ENCODE results near the gene HOXD4.

HOXD4 gene

DNA sequence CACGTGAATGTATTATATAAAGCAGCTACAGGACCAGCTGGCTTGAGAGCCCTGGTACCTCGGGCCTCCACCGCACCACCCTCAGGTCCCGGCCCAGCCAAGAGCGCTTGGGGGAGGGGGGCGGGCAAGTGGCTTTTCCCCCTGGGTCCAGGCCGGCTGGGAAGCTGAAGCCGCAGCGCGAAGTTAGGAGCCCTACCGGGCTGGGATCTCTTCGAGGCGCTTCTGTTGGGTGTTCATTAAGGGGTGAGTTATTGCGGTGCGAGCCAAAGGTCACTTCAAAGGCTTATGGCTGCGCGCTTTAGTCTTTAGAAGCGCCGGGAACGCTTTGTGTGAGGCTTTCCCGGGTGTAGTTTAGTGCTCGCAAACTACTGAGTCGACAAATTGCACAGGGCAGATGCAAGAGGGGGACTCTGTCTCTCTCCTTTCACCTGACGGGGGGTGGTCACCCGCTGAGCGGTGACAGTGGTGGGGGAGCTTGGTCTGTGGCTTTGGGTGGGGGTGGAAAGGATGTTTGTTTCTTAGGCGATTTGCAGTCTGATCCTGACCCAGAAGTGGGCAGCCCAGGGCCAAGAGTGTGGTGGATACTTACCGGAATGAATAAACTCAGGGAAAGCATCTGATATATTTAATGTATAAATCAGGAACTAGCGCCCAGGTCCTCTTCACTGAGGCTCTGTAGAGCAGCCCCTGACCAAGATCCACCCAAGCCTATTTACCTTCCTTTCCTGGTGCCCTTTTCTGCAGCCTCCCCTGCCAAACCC, 11.7 kb downstream of the HOXD4 start:
- TF ChIP-seq, protein P1, sequence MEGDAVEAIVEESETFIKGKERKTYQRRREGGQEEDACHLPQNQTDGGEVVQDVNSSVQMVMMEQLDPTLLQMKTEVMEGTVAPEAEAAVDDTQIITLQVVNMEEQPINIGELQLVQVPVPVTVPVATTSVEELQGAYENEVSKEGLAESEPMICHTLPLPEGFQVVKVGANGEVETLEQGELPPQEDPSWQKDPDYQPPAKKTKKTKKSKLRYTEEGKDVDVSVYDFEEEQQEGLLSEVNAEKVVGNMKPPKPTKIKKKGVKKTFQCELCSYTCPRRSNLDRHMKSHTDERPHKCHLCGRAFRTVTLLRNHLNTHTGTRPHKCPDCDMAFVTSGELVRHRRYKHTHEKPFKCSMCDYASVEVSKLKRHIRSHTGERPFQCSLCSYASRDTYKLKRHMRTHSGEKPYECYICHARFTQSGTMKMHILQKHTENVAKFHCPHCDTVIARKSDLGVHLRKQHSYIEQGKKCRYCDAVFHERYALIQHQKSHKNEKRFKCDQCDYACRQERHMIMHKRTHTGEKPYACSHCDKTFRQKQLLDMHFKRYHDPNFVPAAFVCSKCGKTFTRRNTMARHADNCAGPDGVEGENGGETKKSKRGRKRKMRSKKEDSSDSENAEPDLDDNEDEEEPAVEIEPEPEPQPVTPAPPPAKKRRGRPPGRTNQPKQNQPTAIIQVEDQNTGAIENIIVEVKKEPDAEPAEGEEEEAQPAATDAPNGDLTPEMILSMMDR (IDR thresholded peaks at IDR 0.05; ENCODE audit: low read depth, low read length), result no peak
- H3K4me3 ChIP-seq (ENCODE audit: low read depth, low read length), result no peak overlapping the region
- in situ Hi-C loops (cut with HindIII; ENCODE audit: low sequenced_read_pairs), result no loop called here
- DNase-seq (ENCODE audit: low read depth, low spot score), result no peak

GRCh38 chr2:176163672-176164056, 12.3 kb downstream of the HOXD4 start:
- no peak for DNase-seq (ENCODE audit: low read depth, low spot score)

GRCh38 chr2:176164201-176164600, 12.9 kb downstream of the HOXD4 start:
- no peak for DNase-seq (ENCODE audit: low read depth, low spot score)
- TF ChIP-seq, protein P1 (IDR thresholded peaks at IDR 0.05; ENCODE audit: low read depth, low read length), result no peak
- no peak overlapping the region for H3K4me3 ChIP-seq (ENCODE audit: low read depth, low read length)
- in situ Hi-C loops (cut with HindIII; ENCODE audit: low sequenced_read_pairs), result no loop called here

More at GRCh38 chr2:176163672-176164056, 12.3 kb downstream of the HOXD4 start:
- in situ Hi-C loops (cut with HindIII; ENCODE audit: low sequenced_read_pairs), result no loop called here
- no peak overlapping the region for H3K4me3 ChIP-seq (ENCODE audit: low read depth, low read length)
- TF ChIP-seq, protein P1 (IDR thresholded peaks at IDR 0.05; ENCODE audit: low read depth, low read length), result no peak

GRCh38 chr2:176164611-176165369, 13.4 kb downstream of the HOXD4 start:
- TF ChIP-seq, protein P1 (IDR thresholded peaks at IDR 0.05; ENCODE audit: low read depth, low read length), result no peak
- no peak for DNase-seq (ENCODE audit: low read depth, low spot score)
- H3K4me3 ChIP-seq (ENCODE audit: low read depth, low read length), result no peak overlapping the region
- in situ Hi-C loops (cut with HindIII; ENCODE audit: low sequenced_read_pairs), result no loop called here

DNA sequence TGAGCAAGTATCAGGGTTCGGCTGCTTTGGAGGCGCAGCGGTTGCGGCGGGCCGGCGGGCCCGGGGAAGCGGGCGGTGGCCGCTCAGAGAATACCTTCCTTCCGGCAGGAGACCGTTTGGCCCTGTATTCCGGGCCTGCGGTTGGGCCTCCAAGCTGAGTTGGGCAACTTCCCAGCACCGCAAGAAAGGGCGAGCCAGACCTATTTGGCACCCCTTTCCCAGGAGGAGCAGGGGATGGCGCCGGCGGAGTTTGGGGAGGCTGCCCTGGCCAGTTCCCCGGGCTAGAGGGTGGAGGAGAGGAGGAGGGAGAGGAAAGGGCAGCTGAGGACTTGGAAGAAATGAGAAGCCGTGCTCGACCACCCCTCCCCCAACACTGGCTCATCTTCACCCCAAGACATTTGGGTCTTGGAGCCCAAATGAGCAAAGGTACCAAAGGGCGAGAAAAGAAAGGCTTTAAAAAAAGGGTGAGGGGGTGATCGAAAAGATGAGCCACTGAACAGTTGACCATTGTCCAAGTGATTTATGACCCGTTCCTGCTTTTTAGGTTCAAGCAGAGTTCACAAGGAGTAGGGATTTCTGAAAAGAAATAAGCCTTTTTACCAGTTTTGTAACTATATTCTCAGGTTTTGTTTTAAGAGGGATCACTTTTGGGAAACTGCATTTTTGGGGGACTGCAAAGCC, 14.2 kb downstream of the HOXD4 start:
- TF ChIP-seq, protein P1 (IDR thresholded peaks at IDR 0.05; ENCODE audit: low read depth, low read length), result no peak
- in situ Hi-C loops (cut with HindIII; ENCODE audit: low sequenced_read_pairs), result no loop called here
- no peak overlapping the region for H3K4me3 ChIP-seq (ENCODE audit: low read depth, low read length)
- no peak for DNase-seq (ENCODE audit: low read depth, low spot score)

DNA sequence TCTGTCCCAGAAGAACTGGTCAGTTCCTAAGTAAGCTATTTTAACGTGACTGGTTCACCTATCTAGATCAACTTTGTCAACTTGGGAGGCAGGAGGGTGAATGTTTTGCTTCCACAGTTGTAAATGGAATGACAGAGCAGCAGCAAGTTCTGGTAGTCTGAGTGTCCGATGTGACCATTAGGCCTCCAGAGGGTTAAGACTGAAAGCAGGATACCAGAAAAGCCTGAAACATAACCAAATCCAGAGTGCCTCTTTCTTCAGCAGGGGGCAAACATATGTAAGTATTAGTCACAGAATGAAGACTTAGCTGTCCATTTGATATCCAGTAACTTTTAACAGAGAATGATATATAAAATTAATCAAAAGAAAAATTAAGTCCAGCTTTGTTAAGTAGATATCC, 14.9 kb downstream of the HOXD4 start:
- TF ChIP-seq, protein P1 (IDR thresholded peaks at IDR 0.05; ENCODE audit: low read depth, low read length), result no peak
- H3K4me3 ChIP-seq (ENCODE audit: low read depth, low read length), result no peak overlapping the region
- in situ Hi-C loops (cut with HindIII; ENCODE audit: low sequenced_read_pairs), result no loop called here
- DNase-seq (ENCODE audit: low read depth, low spot score), result no peak

Measured in astrocyte of the spinal cord (primary cell).